ENCODE results near the gene STAG1.

DNA sequence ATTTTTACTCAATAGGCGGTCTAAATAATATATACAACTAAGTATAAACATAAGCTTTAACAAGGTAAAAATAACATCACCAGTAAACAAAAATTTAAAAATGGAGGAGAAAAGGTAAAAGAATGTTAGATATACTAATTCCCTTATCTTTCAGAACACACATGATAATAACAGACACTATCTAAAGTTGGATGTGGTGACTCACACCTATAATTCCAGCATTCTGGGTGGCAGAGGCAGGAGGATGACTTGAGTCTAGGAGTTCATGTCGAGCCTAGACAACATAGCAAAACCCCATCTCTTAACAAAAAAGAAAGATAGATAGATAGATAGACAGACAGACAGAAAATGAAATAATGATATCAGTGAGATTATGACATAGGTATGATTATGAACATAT, 85.1 kb downstream of the STAG1 start:
- TF ChIP-seq POLR2A (IDR thresholded peaks at IDR 0.05) = no peak
- TF ChIP-seq, protein P1, sequence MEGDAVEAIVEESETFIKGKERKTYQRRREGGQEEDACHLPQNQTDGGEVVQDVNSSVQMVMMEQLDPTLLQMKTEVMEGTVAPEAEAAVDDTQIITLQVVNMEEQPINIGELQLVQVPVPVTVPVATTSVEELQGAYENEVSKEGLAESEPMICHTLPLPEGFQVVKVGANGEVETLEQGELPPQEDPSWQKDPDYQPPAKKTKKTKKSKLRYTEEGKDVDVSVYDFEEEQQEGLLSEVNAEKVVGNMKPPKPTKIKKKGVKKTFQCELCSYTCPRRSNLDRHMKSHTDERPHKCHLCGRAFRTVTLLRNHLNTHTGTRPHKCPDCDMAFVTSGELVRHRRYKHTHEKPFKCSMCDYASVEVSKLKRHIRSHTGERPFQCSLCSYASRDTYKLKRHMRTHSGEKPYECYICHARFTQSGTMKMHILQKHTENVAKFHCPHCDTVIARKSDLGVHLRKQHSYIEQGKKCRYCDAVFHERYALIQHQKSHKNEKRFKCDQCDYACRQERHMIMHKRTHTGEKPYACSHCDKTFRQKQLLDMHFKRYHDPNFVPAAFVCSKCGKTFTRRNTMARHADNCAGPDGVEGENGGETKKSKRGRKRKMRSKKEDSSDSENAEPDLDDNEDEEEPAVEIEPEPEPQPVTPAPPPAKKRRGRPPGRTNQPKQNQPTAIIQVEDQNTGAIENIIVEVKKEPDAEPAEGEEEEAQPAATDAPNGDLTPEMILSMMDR (IDR thresholded peaks at IDR 0.05) = no peak
